H9 (cell line): ENCODE measurements around the gene DIPK1C. TPM values are rescaled to one million over a fixed set of nuclear protein-coding genes. Genes with fewer than 3 reads are reported as not detected.

Source experiments
- DNase-seq: peaks from one replicate; pipeline ENCODE4 v3.0.0-alpha.2; 2017
- H2AFZ ChIP-seq: one replicate; pipeline ENCODE4 v1.6.1; 2013; ENCODE audit warnings: mild to moderate bottlenecking, low read length, control low read depth, moderate library complexity
- H2AK5ac ChIP-seq: 2 replicates; pipeline ENCODE4 v1.6.1; 2013; ENCODE audit warnings: low read length, control low read depth, mixed read lengths; ENCODE audit not compliant: insufficient read length
- H2BK120ac ChIP-seq: one replicate; pipeline ENCODE4 v1.6.1; 2013; ENCODE audit warnings: low read depth, mild to moderate bottlenecking, low read length, control low read depth, inconsistent platforms; ENCODE audit not compliant: poor library complexity, severe bottlenecking
- H2BK12ac ChIP-seq: 2 replicates; pipeline ENCODE4 v1.6.1; 2013; ENCODE audit warnings: low read length, control low read depth, mixed read lengths, low read depth; ENCODE audit not compliant: insufficient read length
- H2BK15ac ChIP-seq: 2 replicates; pipeline ENCODE4 v1.6.1; 2013; ENCODE audit warnings: low read depth, low read length, control low read depth
- H2BK20ac ChIP-seq: one replicate; pipeline ENCODE4 v1.6.1; 2013; ENCODE audit warnings: low read depth, mild to moderate bottlenecking, low read length, control low read depth, inconsistent platforms; ENCODE audit not compliant: poor library complexity, severe bottlenecking
- H2BK5ac ChIP-seq: 2 replicates; pipeline ENCODE4 v1.6.1; 2013; ENCODE audit warnings: low read length, control low read depth, mixed read lengths; ENCODE audit not compliant: insufficient read length
- H3K14ac ChIP-seq: 2 replicates; pipeline ENCODE4 v1.6.1; 2013; ENCODE audit warnings: low read length, control low read depth; ENCODE audit not compliant: insufficient read depth
- H3K18ac ChIP-seq: 2 replicates; pipeline ENCODE4 v1.6.1; 2013; ENCODE audit warnings: low read depth, mild to moderate bottlenecking, mixed read lengths, low read length, control low read depth; ENCODE audit not compliant: insufficient read length
- H3K23ac ChIP-seq: 2 replicates; pipeline ENCODE4 v1.6.1; 2013; ENCODE audit warnings: low read length, control low read depth, mixed read lengths, low read depth; ENCODE audit not compliant: insufficient read length
- H3K23me2 ChIP-seq: 2 replicates; pipeline ENCODE4 v1.6.1; 2013; ENCODE audit warnings: low read depth, mild to moderate bottlenecking, mixed read lengths, low read length, control low read depth; ENCODE audit not compliant: insufficient read length, poor library complexity, severe bottlenecking
- H3K27ac ChIP-seq: 2 replicates; pipeline ENCODE4 v1.5.1; 2013; ENCODE audit warnings: low read length, control low read depth, mixed read lengths, low read depth; ENCODE audit not compliant: insufficient read length
- H3K27me3 ChIP-seq: 2 replicates; pipeline ENCODE4 v1.6.1; 2013; ENCODE audit warnings: low read length, control low read depth, inconsistent platforms; ENCODE audit not compliant: insufficient read depth
- H3K4ac ChIP-seq: 2 replicates; pipeline ENCODE4 v1.6.1; 2013; ENCODE audit warnings: low read depth, mild to moderate bottlenecking, control low read depth, inconsistent platforms, low read length, moderate library complexity
- H3K4me1 ChIP-seq: 2 replicates; pipeline ENCODE4 v1.6.1; 2013; ENCODE audit warnings: low read length, control low read depth, inconsistent platforms; ENCODE audit not compliant: insufficient read depth
- H3K4me2 ChIP-seq: 2 replicates; pipeline ENCODE4 v1.6.1; 2013; ENCODE audit warnings: low read length, control low read depth, mixed read lengths; ENCODE audit not compliant: insufficient read length, insufficient read depth
- H3K56ac ChIP-seq: 2 replicates; pipeline ENCODE4 v1.6.1; 2013; ENCODE audit warnings: low read depth, mild to moderate bottlenecking, mixed read lengths, low read length, control low read depth; ENCODE audit not compliant: insufficient read length
- H3K79me1 ChIP-seq: 2 replicates; pipeline ENCODE4 v1.6.1; 2013; ENCODE audit warnings: low read depth, mild to moderate bottlenecking, moderate library complexity, low read length, control low read depth, inconsistent platforms; ENCODE audit not compliant: insufficient read depth, poor library complexity, severe bottlenecking
- H3K79me2 ChIP-seq: 2 replicates; pipeline ENCODE4 v1.6.1; 2013; ENCODE audit warnings: low read length, control low read depth, inconsistent platforms; ENCODE audit not compliant: insufficient read depth
- H3K9ac ChIP-seq: 2 replicates; pipeline ENCODE4 v1.6.1; 2013; ENCODE audit warnings: low read length, control low read depth, mixed read lengths; ENCODE audit not compliant: insufficient read length; ENCODE audit errors: extremely low read depth
- H3K9me3 ChIP-seq: one replicate; pipeline ENCODE4 v1.6.1; 2013; ENCODE audit warnings: low read depth, low read length, inconsistent platforms; ENCODE audit not compliant: control insufficient read depth
- H3T11ph ChIP-seq: one replicate; pipeline ENCODE4 v1.6.1; 2013; ENCODE audit warnings: mild to moderate bottlenecking, low read length, control low read depth, inconsistent platforms
- H4K20me1 ChIP-seq: one replicate; pipeline ENCODE4 v1.6.1; 2013; ENCODE audit not compliant: control insufficient read depth, insufficient read length, insufficient read depth
- H4K5ac ChIP-seq: 2 replicates; pipeline ENCODE4 v1.6.1; 2013; ENCODE audit warnings: low read depth, mild to moderate bottlenecking, mixed read lengths, low read length, control low read depth; ENCODE audit not compliant: insufficient read length
- H4K8ac ChIP-seq: replicated peaks from 2 replicates; pipeline ENCODE4 v1.6.1; 2013; ENCODE audit warnings: low read length, control low read depth, mixed read lengths, low read depth; ENCODE audit not compliant: insufficient read length
- H4K91ac ChIP-seq: 2 replicates; pipeline ENCODE4 v1.6.1; 2013; ENCODE audit warnings: low read depth, mild to moderate bottlenecking, moderate library complexity, mixed read lengths, low read length, control low read depth; ENCODE audit not compliant: insufficient read length
- H3K27ac Mint-ChIP-seq, 3 experiments: 2 replicates in 2 of 3; 3 replicates in 1 of 3; pipeline ENCODE4 v1.8.0; 2020 to 2021; ENCODE audit warnings: mixed read lengths in 3 of 3, mild to moderate bottlenecking in 1 of 3, moderate library complexity in 1 of 3
- H3K27me3 Mint-ChIP-seq: 2 replicates; pipeline ENCODE4 v1.8.0; 2021; ENCODE audit warnings: low read depth, mild to moderate bottlenecking, moderate library complexity, mixed read lengths
- H3K36me3 Mint-ChIP-seq, 3 experiments: 2 replicates in 2 of 3; 3 replicates in 1 of 3; pipeline ENCODE4 v1.8.0; 2020 to 2021; ENCODE audit warnings: low read depth in 3 of 3, mixed read lengths in 3 of 3; ENCODE audit not compliant: insufficient read depth in 1 of 3
- H3K4me1 Mint-ChIP-seq, 2 experiments: 2 replicates each; pipeline ENCODE4 v1.8.0; 2020; ENCODE audit warnings: mixed read lengths in 2 of 2
- H3K4me3 Mint-ChIP-seq, 2 experiments: 2 replicates in 1 of 2; 3 replicates in 1 of 2; pipeline ENCODE4 v1.8.0; 2020 to 2021; ENCODE audit warnings: mild to moderate bottlenecking in 2 of 2, mixed read lengths in 2 of 2, moderate library complexity in 1 of 2
- H3K9me3 Mint-ChIP-seq, 2 experiments: 2 replicates in 1 of 2; 3 replicates in 1 of 2; pipeline ENCODE4 v1.8.0; 2020; ENCODE audit warnings: mild to moderate bottlenecking in 2 of 2, mixed read lengths in 2 of 2, moderate library complexity in 1 of 2
- CTCF ChIP-seq: fragments of 200-600 bp; sonication (generic); conservative IDR thresholded peaks from 3 replicates; pipeline ENCODE4 v1.8.0; 2021; ENCODE audit warnings: antibody characterized with exemption, mild to moderate bottlenecking
- WGBS: extraction: QIAGEN DNeasy Blood & Tissue Kit; methylation state at CpG from one replicate; pipeline ENCODE4 v1.1.7; 2013; ENCODE audit warnings: missing lambda C conversion rate, low lambda C conversion rate, mixed read lengths; ENCODE audit not compliant: insufficient read length; ENCODE audit errors: extremely low coverage; 5-methylcytosine and 5-hydroxymethylcytosine counted together
- total RNA-seq: library from RNA; stranded (reverse); gene quantifications from 2 replicates; pipeline ENCODE4 v1.2.1, GENCODE V29; 2021

Gene DIPK1C
- total RNA-seq, 1 experiment from 2014 or later: not detected

- H2BK5ac ChIP-seq: no peak overlapping the region
- H3T11ph ChIP-seq: no peak overlapping the region
- H3K23ac ChIP-seq: no peak overlapping the region
- H3K4me1 ChIP-seq: no peaks in the 10 kb centered on the region
- no peak overlapping the region for H4K91ac ChIP-seq
- H2AK5ac ChIP-seq: no peak overlapping the region
- no peak overlapping the region for H3K56ac ChIP-seq
- H3K4ac ChIP-seq: no peak overlapping the region
- no peak overlapping the region for H2BK20ac ChIP-seq
- H3K27ac ChIP-seq: no peak overlapping the region
- H3K79me2 ChIP-seq: no peaks in the 10 kb centered on the region; the same call in 1 of the 2 replicates
- no peaks in the 10 kb centered on the region; a peak in 1 of 7 replicates for H3K36me3 Mint-ChIP-seq
- H3K9me3 ChIP-seq: no peaks in the 10 kb centered on the region
- no peak overlapping the region for H2BK15ac ChIP-seq
- 0 out of 2 replicates have a peak, but pooled peaks cover 1% of the 10 kb centered on the region for H3K27me3 Mint-ChIP-seq
- H3K9me3 Mint-ChIP-seq: peaks cover 2 to 4% of the 10 kb centered on the region in 2 experiments; a peak in 2 of 5 replicates
- DNase-seq: no peak
- TF ChIP-seq CTCF: no peak
- no peak overlapping the region for H2BK12ac ChIP-seq
- H3K4me1 Mint-ChIP-seq: peaks cover 0 to 2% of the 10 kb centered on the region in 2 experiments; a peak in 2 of 4 replicates
- no peak overlapping the region for H4K5ac ChIP-seq
- H3K4me3 Mint-ChIP-seq: no peak overlapping the region
- no peaks in the 10 kb centered on the region for H4K20me1 ChIP-seq
- H3K27me3 ChIP-seq: no peaks in the 10 kb centered on the region
- H3K14ac ChIP-seq: no peak overlapping the region
- no peak overlapping the region for H2BK120ac ChIP-seq
- no CpG with 5 or more reads among the region's 7 CpGs for WGBS
- no peak overlapping the region for H3K18ac ChIP-seq
- no peak overlapping the region for H4K8ac ChIP-seq
- no peak overlapping the region for H3K9ac ChIP-seq
- no peaks in the 10 kb centered on the region for H3K23me2 ChIP-seq
- no peak overlapping the region for H2AFZ ChIP-seq
- H3K4me2 ChIP-seq: no peak overlapping the region
- H3K27ac Mint-ChIP-seq: no peak overlapping the region
- H3K79me1 ChIP-seq: no peaks in the 10 kb centered on the region
Measured at GRCh38 chr18:74489676-74490075, 32.6 kb upstream of the DIPK1C start.
